GM19193 (cell line): ENCODE results near the gene ACTR1A.

Experiments
- POLR2A ChIP-seq: IDR thresholded peaks from 4 replicates; pipeline ENCODE4 v1.6.1; 2011; ENCODE audit not compliant: insufficient read depth, insufficient read length; ENCODE audit errors: extremely low read depth

ACTR1A gene

DNA sequence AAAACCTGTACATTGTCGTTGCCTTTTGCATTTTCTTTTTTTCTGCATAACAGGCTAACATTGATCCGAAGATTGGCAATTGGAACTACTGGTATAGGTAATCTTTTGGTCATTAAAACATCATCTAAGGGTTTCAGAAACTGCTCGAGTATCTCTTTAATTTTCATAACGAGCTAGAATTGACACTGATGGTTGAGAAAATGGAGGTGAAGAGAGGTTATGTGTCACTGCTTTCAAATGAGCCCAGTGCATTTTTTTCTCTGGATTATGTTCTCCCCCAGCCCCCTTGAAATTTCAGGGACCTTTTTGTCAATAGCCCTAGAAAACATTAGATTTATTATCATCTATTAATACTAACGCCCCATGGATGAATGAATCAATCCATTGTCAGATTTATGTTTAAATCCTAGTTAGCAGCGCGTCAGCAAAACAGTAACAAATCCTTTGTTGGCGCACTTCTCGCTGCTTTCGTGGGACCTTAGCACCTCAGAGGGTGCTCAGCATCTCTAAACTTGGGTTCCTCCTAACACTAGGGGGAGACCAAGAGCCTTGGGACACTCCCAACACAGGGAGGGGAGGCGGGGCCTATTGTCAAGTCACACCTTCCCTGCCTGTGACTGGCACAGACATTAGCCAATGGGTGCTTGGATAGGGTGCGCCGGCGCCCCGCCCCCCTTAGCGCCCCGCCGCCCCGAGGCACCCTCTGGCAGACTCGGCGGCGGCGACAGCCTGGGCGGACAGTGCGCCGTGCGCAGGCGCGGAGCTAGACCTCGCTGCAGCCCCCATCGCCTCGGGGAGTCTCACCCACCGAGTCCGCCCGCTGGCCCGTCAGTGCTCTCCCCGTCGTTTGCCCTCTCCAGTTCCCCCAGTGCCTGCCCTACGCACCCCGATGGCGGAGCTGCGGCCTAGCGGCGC is 1.0 kb upstream of the ACTR1A start, which contains the start of gene SUFU:
Gene SUFU (plus strand): TSS at position 709 of the 915 bp plus-strand sequence. CDS start 181 bp downstream, at position 890.
- TF ChIP-seq POLR2A: peak; percentile 78

GRCh38 chr10:102502029-102502336 is 529 bp downstream of the ACTR1A start:
- no peak for TF ChIP-seq POLR2A

DNA sequence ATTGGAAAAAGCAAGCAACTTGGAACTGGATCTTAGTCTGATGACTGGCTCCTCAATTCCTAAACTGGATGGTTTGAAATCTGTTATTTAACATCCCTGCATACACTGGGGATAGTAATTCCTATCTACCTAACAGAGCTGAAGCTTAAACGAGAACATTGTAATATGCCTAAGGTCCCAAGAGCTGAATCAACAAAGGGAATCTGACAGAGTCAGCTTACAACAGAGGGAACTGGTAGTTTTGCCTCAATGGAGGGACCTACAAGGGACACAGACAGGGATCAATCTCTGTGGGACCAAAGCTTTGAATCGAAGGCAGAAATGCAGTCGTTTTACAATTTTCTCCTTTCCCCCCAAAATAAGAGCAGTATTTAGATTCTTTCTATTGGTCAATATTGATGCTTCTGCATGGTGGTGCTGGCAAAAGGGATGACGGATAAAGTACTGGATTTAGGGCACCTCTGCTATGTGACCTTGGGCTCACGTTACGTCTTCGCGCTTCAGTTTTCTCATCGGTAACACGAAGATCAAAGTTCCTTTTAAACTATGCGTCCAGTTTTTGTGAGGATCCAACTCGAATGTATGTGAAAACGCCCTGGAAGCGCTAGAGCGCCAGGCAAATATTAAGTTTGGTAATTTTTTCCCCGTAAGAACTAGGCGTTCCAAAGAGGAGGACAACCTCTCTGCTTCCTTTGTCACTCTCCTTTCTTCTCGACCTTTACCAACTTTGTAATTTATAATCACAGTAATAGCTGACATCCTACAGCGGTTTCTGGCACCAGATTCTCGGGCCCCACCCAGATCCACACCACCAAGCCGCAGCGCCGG is 1.1 kb downstream of the ACTR1A start:
- TF ChIP-seq POLR2A: no peak

GRCh38 chr10:102499356-102499755 is 3.2 kb downstream of the ACTR1A start:
- no peak for TF ChIP-seq POLR2A

DNA sequence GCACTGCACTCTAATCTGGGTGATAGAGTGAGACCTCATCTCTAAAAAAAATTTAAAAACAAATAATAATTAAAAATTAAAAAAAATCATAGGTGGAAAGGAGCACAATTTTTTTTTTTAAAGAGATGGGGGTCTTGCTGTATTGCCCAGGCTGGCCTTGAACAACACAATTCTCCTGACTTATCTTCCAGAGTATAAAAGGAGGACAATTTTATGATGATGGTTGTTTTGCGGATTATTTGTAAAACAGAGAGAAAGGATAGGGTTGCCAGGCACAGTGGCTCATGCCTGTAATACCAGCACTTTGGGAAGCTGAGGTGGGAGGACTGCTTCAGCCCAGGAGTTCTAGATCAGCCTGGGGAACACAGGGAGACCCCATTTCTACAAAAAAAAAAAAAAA is 5.0 kb downstream of the ACTR1A start:
- no peak for TF ChIP-seq POLR2A

DNA sequence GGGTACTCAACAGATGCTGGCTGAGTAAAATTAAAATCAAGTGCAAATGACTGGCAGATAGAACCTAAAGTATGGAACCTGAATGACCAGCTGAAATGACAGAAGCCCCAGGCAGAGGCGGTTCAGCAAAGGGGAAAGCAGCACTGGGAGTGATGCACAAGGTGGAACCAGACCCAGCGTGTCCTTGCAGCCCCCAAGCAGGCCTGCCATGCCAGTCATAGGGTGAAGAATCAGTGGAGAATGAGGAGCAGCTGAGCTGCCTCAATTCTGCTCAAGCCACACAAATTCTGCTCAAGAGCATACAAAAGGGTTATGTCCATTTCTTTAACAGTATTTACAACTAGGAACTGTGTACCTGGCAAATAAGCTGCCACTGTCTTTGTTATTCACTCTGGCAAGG is 8.7 kb downstream of the ACTR1A start:
- no peak for TF ChIP-seq POLR2A

DNA sequence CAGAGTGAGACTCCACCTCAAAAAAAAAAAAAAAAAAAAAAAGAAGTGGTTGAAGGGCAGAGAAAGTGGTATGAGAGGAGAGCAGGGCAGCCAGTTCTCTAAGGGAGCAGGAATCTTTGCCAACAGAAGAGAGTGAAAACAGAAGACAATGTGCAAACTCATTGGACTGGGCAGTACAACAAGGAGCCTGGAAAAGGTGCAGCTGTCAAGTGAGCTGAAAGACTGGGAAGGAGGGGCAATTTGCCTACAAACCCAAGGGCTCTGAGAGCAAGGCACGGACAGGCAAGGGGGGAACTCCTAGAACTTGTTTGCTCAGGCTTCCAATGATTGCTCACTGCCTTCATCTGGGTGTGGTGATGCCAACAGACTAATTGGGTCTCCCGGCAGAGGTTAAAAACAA is 9.5 kb downstream of the ACTR1A start:
- TF ChIP-seq POLR2A: no peak

- TF ChIP-seq POLR2A: no peak
Measured at GRCh38 chr10:102492344-102492939, 10.1 kb downstream of the ACTR1A start.

GRCh38 chr10:102491136-102491535 is 11.4 kb downstream of the ACTR1A start:
- no peak for TF ChIP-seq POLR2A

GRCh38 chr10:102485093-102485784 is 17.3 kb downstream of the ACTR1A start:
- TF ChIP-seq POLR2A: no peak

DNA sequence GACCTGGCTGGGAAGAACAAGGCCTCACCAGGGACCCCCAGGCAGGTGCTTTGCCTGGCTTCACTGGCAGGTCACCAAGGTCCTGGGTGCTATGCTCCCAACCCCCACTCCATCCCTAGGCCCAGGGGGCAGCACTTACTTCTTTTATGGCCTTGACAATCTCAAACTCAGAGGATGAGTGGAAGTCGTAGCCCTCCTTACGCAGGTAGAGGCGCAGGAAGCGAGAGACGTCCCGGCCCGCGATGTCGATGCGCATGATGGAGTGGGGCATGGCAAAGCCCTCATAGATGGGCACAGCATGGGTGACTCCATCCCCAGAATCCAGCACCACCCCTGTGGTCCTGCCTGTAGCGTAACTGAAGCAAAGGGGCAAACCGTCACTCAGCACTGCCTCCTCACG is 18.5 kb downstream of the ACTR1A start:
- no peak for TF ChIP-seq POLR2A

- no peak for TF ChIP-seq POLR2A
Measured at GRCh38 chr10:102480396-102480795, 22.1 kb downstream of the ACTR1A start.

GRCh38 chr10:102479651-102480050 is 22.9 kb downstream of the ACTR1A start:
- TF ChIP-seq POLR2A: no peak

DNA sequence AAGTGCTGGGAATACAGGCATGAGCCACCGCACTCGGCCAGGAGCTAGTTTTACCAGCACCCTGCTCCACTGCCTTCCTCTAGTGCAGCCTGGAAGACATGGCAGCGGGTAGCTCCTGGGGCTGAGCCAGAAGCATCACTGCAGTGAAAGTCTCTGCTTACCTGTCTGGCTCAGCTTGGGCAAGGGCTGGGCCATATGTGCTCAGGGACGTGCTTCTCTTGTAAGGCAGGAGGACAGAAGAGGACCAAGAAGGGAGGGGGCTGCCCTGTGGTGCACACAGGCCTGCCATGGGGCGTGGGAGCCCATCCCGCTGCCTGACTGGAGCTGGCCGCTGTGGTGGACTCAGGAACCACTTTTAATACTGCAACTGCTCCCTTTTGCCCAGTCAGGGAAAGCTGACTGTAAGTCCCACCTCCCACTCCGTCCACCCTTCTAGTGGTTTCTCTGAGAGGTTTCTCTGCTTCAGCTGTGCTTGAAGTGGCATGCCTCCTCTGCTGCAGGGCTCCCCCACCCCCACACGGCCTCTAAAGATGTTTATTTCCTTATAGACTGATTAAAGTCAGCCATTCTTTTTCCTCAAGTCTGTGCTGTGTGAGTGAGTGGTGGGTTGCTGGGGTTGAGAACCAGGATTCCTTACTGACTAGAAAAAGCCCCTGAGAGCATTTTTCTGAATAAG is 25.9 kb downstream of the ACTR1A start:
- no peak for TF ChIP-seq POLR2A
